WTC11 (cell line): ENCODE measurements around the gene SLC37A1. TPM values are rescaled to one million over a fixed set of nuclear protein-coding genes. Genes with fewer than 3 reads are reported as not detected.
A peak's percentile ranks its signal among the peaks of the same experiment; 100 is the strongest.

Experiments
- ATAC-seq: fragments of 200-7000 bp; cut with Tn5 transposase; 2 replicates; pipeline ENCODE4 v1.10.0; 2021; ENCODE audit warnings: mild to moderate bottlenecking, moderate library complexity
- CTCF ChIA-PET: fragments of 300-600 bp; sonication (Branson Sonifier 250); formaldehyde crosslinking; loops from one replicate; lab custom pipeline; 2021; ENCODE audit warnings: antibody characterized with exemption; lab: Charles Lee
- POLR2A ChIA-PET: fragments of 350-600 bp; sonication (Branson Sonifier 250); formaldehyde crosslinking; loops from one replicate; lab custom pipeline; 2021; ENCODE audit warnings: antibody characterized with exemption; lab: Charles Lee
- DNase-seq: peaks from one replicate; pipeline ENCODE4 v3.0.0; 2021; ENCODE audit warnings: low spot score
- H3K27ac Mint-ChIP-seq: 2 replicates; pipeline ENCODE4 v1.8.0; 2021; ENCODE audit warnings: mixed read lengths
- H3K27me3 Mint-ChIP-seq: 2 replicates; pipeline ENCODE4 v1.8.0; 2021; ENCODE audit warnings: low read depth, mild to moderate bottlenecking, moderate library complexity, mixed read lengths
- H3K36me3 Mint-ChIP-seq: 2 replicates; pipeline ENCODE4 v1.8.0; 2021; ENCODE audit warnings: mixed read lengths
- H3K4me1 Mint-ChIP-seq: 2 replicates; pipeline ENCODE4 v1.8.0; 2022; ENCODE audit warnings: mixed read lengths
- H3K4me3 Mint-ChIP-seq: 2 replicates; pipeline ENCODE4 v1.8.0; 2021; ENCODE audit warnings: mild to moderate bottlenecking, moderate library complexity, mixed read lengths
- H3K9me3 Mint-ChIP-seq: 2 replicates; pipeline ENCODE4 v1.8.0; 2021; ENCODE audit warnings: mixed read lengths
- CREB1 ChIP-seq: sonication (generic); formaldehyde crosslinking; IDR thresholded peaks from 2 replicates; pipeline ENCODE4 v1.8.0; 2023; ENCODE audit warnings: mild to moderate bottlenecking, missing genetic modification reagents
- ESRRA ChIP-seq: sonication (generic); formaldehyde crosslinking; IDR thresholded peaks from 2 replicates; pipeline ENCODE4 v1.8.1; 2022; ENCODE audit warnings: mild to moderate bottlenecking, missing genetic modification reagents, borderline replicate concordance
- GTF2I ChIP-seq: fragments of 250-450 bp; sonication (Bioruptor Pico); conservative IDR thresholded peaks from 2 replicates; pipeline ENCODE4 v1.4.0; 2021; ENCODE audit warnings: mild to moderate bottlenecking
- MXD4 ChIP-seq: fragments of 250-450 bp; sonication (Bioruptor Pico); IDR thresholded peaks from 2 replicates; pipeline ENCODE4 v1.8.0; 2021; ENCODE audit warnings: mild to moderate bottlenecking, moderate library complexity, borderline replicate concordance
- NR1H2 ChIP-seq: sonication (generic); formaldehyde crosslinking; IDR thresholded peaks from 2 replicates; pipeline ENCODE4 v1.9.0; 2021; ENCODE audit warnings: mild to moderate bottlenecking, moderate library complexity, missing genetic modification reagents
- NR3C1 ChIP-seq: sonication (generic); formaldehyde crosslinking; conservative IDR thresholded peaks from 2 replicates; pipeline ENCODE4 v1.8.1; 2023; ENCODE audit warnings: low read depth, mild to moderate bottlenecking, missing genetic modification reagents
- RELA ChIP-seq: sonication (generic); formaldehyde crosslinking; IDR thresholded peaks from 2 replicates; pipeline ENCODE4 v1.8.1; 2022; ENCODE audit warnings: missing genetic modification reagents, mild to moderate bottlenecking, borderline replicate concordance
- SMAD4 ChIP-seq: sonication (generic); formaldehyde crosslinking; IDR thresholded peaks from 2 replicates; pipeline ENCODE4 v1.8.0; 2022; ENCODE audit warnings: mild to moderate bottlenecking, missing genetic modification reagents
- SOX15 ChIP-seq: fragments of 250-450 bp; sonication (Bioruptor Pico); IDR thresholded peaks from 2 replicates; pipeline ENCODE4 v1.9.0; 2021; ENCODE audit warnings: mild to moderate bottlenecking
- TEAD1 ChIP-seq: sonication (generic); formaldehyde crosslinking; IDR thresholded peaks from 2 replicates; pipeline ENCODE4 v1.8.0; 2022; ENCODE audit warnings: mild to moderate bottlenecking, missing genetic modification reagents
- TP53 ChIP-seq: sonication (generic); formaldehyde crosslinking; IDR thresholded peaks from 2 replicates; pipeline ENCODE4 v1.8.1; 2023; ENCODE audit warnings: mild to moderate bottlenecking, missing genetic modification reagents
- ZBTB21 ChIP-seq: sonication (generic); formaldehyde crosslinking; IDR thresholded peaks from 2 replicates; pipeline ENCODE4 v1.8.1; 2023; ENCODE audit warnings: mild to moderate bottlenecking, missing genetic modification reagents, borderline replicate concordance
- ZNF138 ChIP-seq: sonication (generic); formaldehyde crosslinking; conservative IDR thresholded peaks from 2 replicates; pipeline ENCODE4 v1.8.1; 2022; ENCODE audit warnings: mild to moderate bottlenecking, moderate library complexity, missing genetic modification reagents
- ZNF416 ChIP-seq: fragments of 250-450 bp; sonication (Bioruptor Pico); IDR thresholded peaks from 2 replicates; pipeline ENCODE4 v1.9.0; 2021; ENCODE audit warnings: mild to moderate bottlenecking, inconsistent platforms
- ZNF423 ChIP-seq: fragments of 250-450 bp; sonication (Bioruptor Pico); IDR thresholded peaks from 2 replicates; pipeline ENCODE4 v2.1.2; 2022; ENCODE audit warnings: mild to moderate bottlenecking, moderate library complexity
- total RNA-seq: library from RNA; stranded (reverse); gene quantifications from 3 replicates; pipeline ENCODE4 v1.2.3, GENCODE V29; 2021
- TF ChIP-seq, protein P1 (sequence below): fragments of 250-450 bp; sonication (Bioruptor Pico); IDR thresholded peaks from 2 replicates; pipeline ENCODE4 v1.9.0; 2021; ENCODE audit warnings: mild to moderate bottlenecking, borderline replicate concordance
- TF ChIP-seq, protein P2 (sequence below): sonication (generic); formaldehyde crosslinking; IDR thresholded peaks from 2 replicates; pipeline ENCODE4 v1.8.0; 2022; ENCODE audit warnings: mild to moderate bottlenecking, missing genetic modification reagents
- TF ChIP-seq, protein P3 (sequence below): sonication (generic); formaldehyde crosslinking; IDR thresholded peaks from 2 replicates; pipeline ENCODE4 v1.8.0; 2023; ENCODE audit warnings: mild to moderate bottlenecking, missing genetic modification reagents
- TF ChIP-seq, protein P4 (sequence below): sonication (generic); formaldehyde crosslinking; IDR thresholded peaks from 2 replicates; pipeline ENCODE4 v1.8.0; 2022; ENCODE audit warnings: mild to moderate bottlenecking, missing genetic modification reagents
- TF ChIP-seq, protein P5 (sequence below): sonication (generic); formaldehyde crosslinking; IDR thresholded peaks from 2 replicates; pipeline ENCODE4 v1.8.0; 2022; ENCODE audit warnings: mild to moderate bottlenecking, missing genetic modification reagents

The SLC37A1 gene
- total RNA-seq, 1 experiment from 2014 or later: 22.7 TPM

DNA sequence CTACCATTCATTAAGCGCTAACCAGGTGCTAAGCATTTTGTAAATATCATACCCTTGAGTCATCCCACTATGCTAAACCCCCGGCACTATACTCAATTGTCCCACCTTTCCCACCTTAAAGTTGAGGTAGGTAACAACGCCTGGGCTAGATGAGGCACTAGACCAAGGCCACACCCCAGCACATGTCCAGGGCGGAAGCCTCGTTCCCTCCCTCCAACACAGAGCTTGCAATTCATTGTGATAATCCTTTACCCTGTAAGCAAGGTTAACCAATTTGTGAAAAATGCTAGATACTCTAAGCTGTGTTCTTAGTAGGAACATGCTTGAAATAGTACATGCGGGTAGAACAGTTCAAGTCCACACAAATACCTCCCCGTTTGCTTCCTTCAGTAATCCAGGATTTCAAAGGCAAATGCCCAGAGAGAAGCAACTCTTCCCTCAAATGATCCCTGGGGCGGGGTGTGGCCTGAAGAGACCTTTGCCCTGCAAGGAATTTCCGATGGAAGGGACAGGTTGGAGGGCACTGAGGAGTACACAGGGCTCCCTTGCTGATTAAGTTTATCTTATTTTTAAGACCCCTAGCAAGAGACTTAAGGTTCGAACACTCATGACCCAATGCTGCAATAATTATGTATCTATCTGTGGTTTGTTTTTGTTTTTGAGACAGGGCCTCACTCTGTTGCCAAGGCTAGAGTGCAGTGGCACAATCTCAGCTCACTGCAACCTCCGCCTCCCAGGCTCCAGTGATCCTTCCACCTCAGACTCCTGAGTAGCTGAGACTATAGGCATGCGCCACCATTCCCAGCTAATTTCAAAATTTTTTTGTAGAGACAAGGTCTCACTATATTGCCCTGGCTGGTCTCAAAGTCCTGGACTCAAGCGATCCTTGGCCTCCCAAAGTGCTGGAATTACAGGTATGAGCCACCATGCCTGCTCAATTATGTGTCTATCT, 20.3 kb upstream of the SLC37A1 start (continued):
- TF ChIP-seq, protein P1, sequence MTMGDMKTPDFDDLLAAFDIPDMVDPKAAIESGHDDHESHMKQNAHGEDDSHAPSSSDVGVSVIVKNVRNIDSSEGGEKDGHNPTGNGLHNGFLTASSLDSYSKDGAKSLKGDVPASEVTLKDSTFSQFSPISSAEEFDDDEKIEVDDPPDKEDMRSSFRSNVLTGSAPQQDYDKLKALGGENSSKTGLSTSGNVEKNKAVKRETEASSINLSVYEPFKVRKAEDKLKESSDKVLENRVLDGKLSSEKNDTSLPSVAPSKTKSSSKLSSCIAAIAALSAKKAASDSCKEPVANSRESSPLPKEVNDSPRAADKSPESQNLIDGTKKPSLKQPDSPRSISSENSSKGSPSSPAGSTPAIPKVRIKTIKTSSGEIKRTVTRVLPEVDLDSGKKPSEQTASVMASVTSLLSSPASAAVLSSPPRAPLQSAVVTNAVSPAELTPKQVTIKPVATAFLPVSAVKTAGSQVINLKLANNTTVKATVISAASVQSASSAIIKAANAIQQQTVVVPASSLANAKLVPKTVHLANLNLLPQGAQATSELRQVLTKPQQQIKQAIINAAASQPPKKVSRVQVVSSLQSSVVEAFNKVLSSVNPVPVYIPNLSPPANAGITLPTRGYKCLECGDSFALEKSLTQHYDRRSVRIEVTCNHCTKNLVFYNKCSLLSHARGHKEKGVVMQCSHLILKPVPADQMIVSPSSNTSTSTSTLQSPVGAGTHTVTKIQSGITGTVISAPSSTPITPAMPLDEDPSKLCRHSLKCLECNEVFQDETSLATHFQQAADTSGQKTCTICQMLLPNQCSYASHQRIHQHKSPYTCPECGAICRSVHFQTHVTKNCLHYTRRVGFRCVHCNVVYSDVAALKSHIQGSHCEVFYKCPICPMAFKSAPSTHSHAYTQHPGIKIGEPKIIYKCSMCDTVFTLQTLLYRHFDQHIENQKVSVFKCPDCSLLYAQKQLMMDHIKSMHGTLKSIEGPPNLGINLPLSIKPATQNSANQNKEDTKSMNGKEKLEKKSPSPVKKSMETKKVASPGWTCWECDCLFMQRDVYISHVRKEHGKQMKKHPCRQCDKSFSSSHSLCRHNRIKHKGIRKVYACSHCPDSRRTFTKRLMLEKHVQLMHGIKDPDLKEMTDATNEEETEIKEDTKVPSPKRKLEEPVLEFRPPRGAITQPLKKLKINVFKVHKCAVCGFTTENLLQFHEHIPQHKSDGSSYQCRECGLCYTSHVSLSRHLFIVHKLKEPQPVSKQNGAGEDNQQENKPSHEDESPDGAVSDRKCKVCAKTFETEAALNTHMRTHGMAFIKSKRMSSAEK: no peak
- TF ChIP-seq NR3C1 (no peak), SMAD4 (CRISPR knock-in tag) (no peak), CREB1 (CRISPR knock-in tag) (no peak), TEAD1 (no peak), NR1H2 (CRISPR knock-in tag) (no peak)

DNA sequence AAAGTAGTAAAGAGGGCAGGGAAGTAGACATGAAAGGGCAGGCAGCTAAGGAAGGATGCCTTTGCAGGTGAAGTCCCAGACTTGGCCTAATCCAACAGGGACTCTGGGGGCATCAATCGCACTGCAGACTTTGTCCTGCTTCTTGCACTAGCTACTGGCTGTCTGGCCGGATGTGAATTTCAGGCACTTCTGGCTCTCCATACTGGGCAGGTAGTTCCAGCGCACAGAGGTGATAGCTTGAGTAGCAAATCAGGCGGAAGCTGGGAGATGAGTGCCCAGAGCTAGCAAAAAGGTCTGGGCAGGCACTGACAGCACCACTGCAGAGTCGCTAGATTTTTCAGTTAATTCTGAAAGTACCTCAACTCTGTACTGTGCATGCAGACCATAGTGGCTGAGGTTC, 18.6 kb upstream of the SLC37A1 start:
- Mint-ChIP-seq H3K9me3 (no peaks in the 10 kb centered on the region), H3K4me1 (peaks cover 27% of the 10 kb centered on the region), H3K36me3 (no peaks in the 10 kb centered on the region), H3K27me3 (peaks cover 25% of the 10 kb centered on the region), H3K4me3 (peak overlapping the region; percentile 87; the same call in 1 of the 2 replicates), H3K27ac (no peak overlapping the region)
- ChIA-PET POLR2A (no interaction called here), CTCF (no interaction called here)
- TF ChIP-seq ZNF416 (CRISPR knock-in tag): no peak
- no peak for TF ChIP-seq ZBTB21 (CRISPR knock-in tag)
- TF ChIP-seq TP53: no peak
- TF ChIP-seq, protein P2, sequence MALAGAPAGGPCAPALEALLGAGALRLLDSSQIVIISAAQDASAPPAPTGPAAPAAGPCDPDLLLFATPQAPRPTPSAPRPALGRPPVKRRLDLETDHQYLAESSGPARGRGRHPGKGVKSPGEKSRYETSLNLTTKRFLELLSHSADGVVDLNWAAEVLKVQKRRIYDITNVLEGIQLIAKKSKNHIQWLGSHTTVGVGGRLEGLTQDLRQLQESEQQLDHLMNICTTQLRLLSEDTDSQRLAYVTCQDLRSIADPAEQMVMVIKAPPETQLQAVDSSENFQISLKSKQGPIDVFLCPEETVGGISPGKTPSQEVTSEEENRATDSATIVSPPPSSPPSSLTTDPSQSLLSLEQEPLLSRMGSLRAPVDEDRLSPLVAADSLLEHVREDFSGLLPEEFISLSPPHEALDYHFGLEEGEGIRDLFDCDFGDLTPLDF (CRISPR knock-in tag): no peak
- TF ChIP-seq, protein P3, sequence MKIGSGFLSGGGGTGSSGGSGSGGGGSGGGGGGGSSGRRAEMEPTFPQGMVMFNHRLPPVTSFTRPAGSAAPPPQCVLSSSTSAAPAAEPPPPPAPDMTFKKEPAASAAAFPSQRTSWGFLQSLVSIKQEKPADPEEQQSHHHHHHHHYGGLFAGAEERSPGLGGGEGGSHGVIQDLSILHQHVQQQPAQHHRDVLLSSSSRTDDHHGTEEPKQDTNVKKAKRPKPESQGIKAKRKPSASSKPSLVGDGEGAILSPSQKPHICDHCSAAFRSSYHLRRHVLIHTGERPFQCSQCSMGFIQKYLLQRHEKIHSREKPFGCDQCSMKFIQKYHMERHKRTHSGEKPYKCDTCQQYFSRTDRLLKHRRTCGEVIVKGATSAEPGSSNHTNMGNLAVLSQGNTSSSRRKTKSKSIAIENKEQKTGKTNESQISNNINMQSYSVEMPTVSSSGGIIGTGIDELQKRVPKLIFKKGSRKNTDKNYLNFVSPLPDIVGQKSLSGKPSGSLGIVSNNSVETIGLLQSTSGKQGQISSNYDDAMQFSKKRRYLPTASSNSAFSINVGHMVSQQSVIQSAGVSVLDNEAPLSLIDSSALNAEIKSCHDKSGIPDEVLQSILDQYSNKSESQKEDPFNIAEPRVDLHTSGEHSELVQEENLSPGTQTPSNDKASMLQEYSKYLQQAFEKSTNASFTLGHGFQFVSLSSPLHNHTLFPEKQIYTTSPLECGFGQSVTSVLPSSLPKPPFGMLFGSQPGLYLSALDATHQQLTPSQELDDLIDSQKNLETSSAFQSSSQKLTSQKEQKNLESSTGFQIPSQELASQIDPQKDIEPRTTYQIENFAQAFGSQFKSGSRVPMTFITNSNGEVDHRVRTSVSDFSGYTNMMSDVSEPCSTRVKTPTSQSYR (CRISPR knock-in tag): no peak
- no peak for TF ChIP-seq RELA (CRISPR knock-in tag)
- TF ChIP-seq ZNF138: no peak
- TF ChIP-seq, protein P4, sequence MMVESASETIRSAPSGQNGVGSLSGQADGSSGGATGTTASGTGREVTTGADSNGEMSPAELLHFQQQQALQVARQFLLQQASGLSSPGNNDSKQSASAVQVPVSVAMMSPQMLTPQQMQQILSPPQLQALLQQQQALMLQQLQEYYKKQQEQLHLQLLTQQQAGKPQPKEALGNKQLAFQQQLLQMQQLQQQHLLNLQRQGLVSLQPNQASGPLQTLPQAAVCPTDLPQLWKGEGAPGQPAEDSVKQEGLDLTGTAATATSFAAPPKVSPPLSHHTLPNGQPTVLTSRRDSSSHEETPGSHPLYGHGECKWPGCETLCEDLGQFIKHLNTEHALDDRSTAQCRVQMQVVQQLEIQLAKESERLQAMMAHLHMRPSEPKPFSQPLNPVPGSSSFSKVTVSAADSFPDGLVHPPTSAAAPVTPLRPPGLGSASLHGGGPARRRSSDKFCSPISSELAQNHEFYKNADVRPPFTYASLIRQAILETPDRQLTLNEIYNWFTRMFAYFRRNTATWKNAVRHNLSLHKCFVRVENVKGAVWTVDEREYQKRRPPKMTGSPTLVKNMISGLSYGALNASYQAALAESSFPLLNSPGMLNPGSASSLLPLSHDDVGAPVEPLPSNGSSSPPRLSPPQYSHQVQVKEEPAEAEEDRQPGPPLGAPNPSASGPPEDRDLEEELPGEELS (CRISPR knock-in tag): no peak
- no peak for TF ChIP-seq CREB1 (CRISPR knock-in tag)
- TF ChIP-seq, protein P5, sequence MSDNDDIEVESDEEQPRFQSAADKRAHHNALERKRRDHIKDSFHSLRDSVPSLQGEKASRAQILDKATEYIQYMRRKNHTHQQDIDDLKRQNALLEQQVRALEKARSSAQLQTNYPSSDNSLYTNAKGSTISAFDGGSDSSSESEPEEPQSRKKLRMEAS (CRISPR knock-in tag): no peak
- TF ChIP-seq ZNF423 (CRISPR knock-in tag): no peak
- TF ChIP-seq MXD4 (CRISPR knock-in tag): no peak
- no peak for TF ChIP-seq GTF2I
- no peak for TF ChIP-seq SOX15 (CRISPR knock-in tag)
- TF ChIP-seq ESRRA (CRISPR knock-in tag): no peak
- no peak for ATAC-seq
- DNase-seq: no peak
